B cell (primary cell): ENCODE measurements around the gene GADL1. TPM values are rescaled to one million over a fixed set of nuclear protein-coding genes. Genes with fewer than 3 reads are reported as not detected.

ENCODE experiments used
- ATAC-seq: fragments of 200-7000 bp; cut with Tn5 transposase; one replicate; pipeline ENCODE4 v1.10.0; 2021; ENCODE audit warnings: low read depth, mild to moderate bottlenecking, moderate number of reproducible peaks, moderate library complexity
- CTCF ChIA-PET: fragments of 350-600 bp; sonication (Branson Sonifier 250); formaldehyde crosslinking; loops from one replicate; lab custom pipeline; 2021; ENCODE audit warnings: antibody characterized with exemption, inconsistent platforms; lab: Charles Lee
- POLR2A ChIA-PET: fragments of 350-600 bp; sonication (Branson Sonifier 250); formaldehyde crosslinking; loops from one replicate; lab custom pipeline; 2021; ENCODE audit warnings: antibody characterized with exemption; lab: Charles Lee
- DNase-seq: peaks from one replicate; pipeline ENCODE4 v3.0.0; 2013
- H2AFZ ChIP-seq: 2 replicates; pipeline ENCODE4 v1.6.1; 2012; ENCODE audit warnings: mild to moderate bottlenecking, low read depth, low read length; ENCODE audit not compliant: insufficient read depth, poor library complexity, severe bottlenecking
- H3K27ac ChIP-seq, 2 donors: 1 replicate in 1 of 2; 2 replicates in 1 of 2; pipeline ENCODE4 v1.5.1; 2012 to 2013; ENCODE audit warnings: low read length in 2 of 2, mild to moderate bottlenecking in 2 of 2, moderate library complexity in 1 of 2
- H3K27me3 ChIP-seq, 4 experiments: fragments of 200-600 bp in 1 of 4; sonication (generic) in 1 of 4; replicated peaks in 1 of 4; 1 replicate in 2 of 4; 2 replicates in 2 of 4; pipeline versions ENCODE4 v1.6.1 to v1.7.0; 2013 to 2016; ENCODE audit warnings: low read length in 3 of 4, mild to moderate bottlenecking in 2 of 4, mixed read lengths in 1 of 4, moderate library complexity in 1 of 4; ENCODE audit not compliant: insufficient read depth in 4 of 4, control insufficient read depth in 3 of 4; ENCODE audit errors: control extremely low read depth in 1 of 4
- H3K36me3 ChIP-seq, 2 experiments: replicated peaks in 1 of 2; 1 replicate in 1 of 2; 2 replicates in 1 of 2; pipeline versions ENCODE4 v1.6.1 to v1.7.1; 2013; ENCODE audit warnings: low read length in 1 of 2; ENCODE audit not compliant: insufficient read depth in 2 of 2, control insufficient read depth in 1 of 2; ENCODE audit errors: control extremely low read depth in 1 of 2, extremely low read depth in 1 of 2
- H3K4me1 ChIP-seq, 2 donors: fragments of 200-600 bp in 1 of 2; sonication (generic) in 1 of 2; 1 replicate in 1 of 2; 2 replicates in 1 of 2; pipeline versions ENCODE4 v1.5.1 to v1.6.1; 2013 to 2017; ENCODE audit warnings: low read length in 2 of 2; ENCODE audit not compliant: control insufficient read depth in 2 of 2, insufficient read depth in 2 of 2
- H3K4me2 ChIP-seq: replicated peaks from 2 replicates; pipeline ENCODE3; 2012; ENCODE audit warnings: mild to moderate bottlenecking, low read depth, low read length; ENCODE audit not compliant: poor library complexity, severe bottlenecking
- H3K4me3 ChIP-seq, 5 experiments: fragments of 200-600 bp in 1 of 5; sonication (generic) in 1 of 5; 1 replicate in 3 of 5; 2 replicates in 2 of 5; pipeline versions ENCODE4 v1.5.1 to v1.7.0; 2011 to 2016; ENCODE audit warnings: low read length in 4 of 5, mild to moderate bottlenecking in 4 of 5, low read depth in 2 of 5, control low read depth in 1 of 5, moderate library complexity in 1 of 5; ENCODE audit not compliant: insufficient read depth in 1 of 5; ENCODE audit errors: control extremely low read depth in 1 of 5, extremely low read depth in 1 of 5
- H3K79me2 ChIP-seq: fragments of 200-600 bp; sonication (generic); one replicate; pipeline ENCODE4 v1.6.0; 2016; ENCODE audit warnings: low read length; ENCODE audit not compliant: control insufficient read depth, insufficient read depth
- H3K9ac ChIP-seq: fragments of 200-600 bp; sonication (generic); 2 replicates; pipeline ENCODE4 v1.6.1; 2017; ENCODE audit warnings: mild to moderate bottlenecking, low read length, moderate library complexity
- H3K9me3 ChIP-seq, 3 donors: one replicate each; pipeline versions ENCODE4 v1.6.1 to v1.7.1; 2013; ENCODE audit warnings: low read length in 2 of 3; ENCODE audit not compliant: control insufficient read depth in 2 of 3, insufficient read depth in 1 of 3; ENCODE audit errors: control extremely low read depth in 1 of 3
- H4K20me1 ChIP-seq: 2 replicates; pipeline ENCODE4 v1.6.0; 2012; ENCODE audit warnings: mild to moderate bottlenecking, low read length; ENCODE audit not compliant: insufficient read depth, control insufficient read depth, poor library complexity, severe bottlenecking
- H3K27ac Mint-ChIP-seq: one replicate; pipeline ENCODE4 v1.8.0; 2021; ENCODE audit warnings: mixed read lengths
- H3K27me3 Mint-ChIP-seq: one replicate; pipeline ENCODE4 v1.8.0; 2021; ENCODE audit warnings: mixed read lengths
- H3K4me1 Mint-ChIP-seq: one replicate; pipeline ENCODE4 v1.8.0; 2021; ENCODE audit warnings: mixed read lengths
- H3K4me3 Mint-ChIP-seq: one replicate; pipeline ENCODE4 v1.8.0; 2021; ENCODE audit warnings: mixed read lengths
- H3K9me3 Mint-ChIP-seq: one replicate; pipeline ENCODE4 v1.8.0; 2022; ENCODE audit warnings: mixed read lengths; ENCODE audit not compliant: insufficient read depth
- CTCF ChIP-seq: fragments of 200-600 bp; IDR thresholded peaks from one replicate; pipeline ENCODE4 v1.8.0; 2022; ENCODE audit warnings: antibody characterized with exemption, mild to moderate bottlenecking
- EZH2 ChIP-seq: IDR thresholded peaks from 2 replicates; pipeline ENCODE4 v1.6.1; 2012; ENCODE audit warnings: borderline replicate concordance, low read depth, mild to moderate bottlenecking, moderate library complexity, low read length; ENCODE audit not compliant: insufficient read depth, poor library complexity, severe bottlenecking
- WGBS: methylation state at CpG from one replicate; pipeline ENCODE4 v1.1.5; 2013; ENCODE audit warnings: missing lambda C conversion rate; ENCODE audit not compliant: insufficient coverage; 5-methylcytosine and 5-hydroxymethylcytosine counted together
- intact Hi-C: fragments of 100-400 bp; cut with micrococcal nuclease; formaldehyde crosslinking; loops from one replicate; pipeline ENCODE4 v1.10.0; 2022
- polyA plus RNA-seq: library from polyadenylated mRNA; depleted of rRNA; stranded (reverse); fragments of >200 nt; gene quantifications from 2 replicates; pipeline ENCODE4 v1.2.3, GENCODE V29; 2012
- total RNA-seq, 2 donors: library from RNA; stranded (reverse); fragments of 120-200 nt in 1 of 2; gene quantifications; 1 replicate in 1 of 2; 2 replicates in 1 of 2; pipeline versions ENCODE4 v1.2.3 to v1.2.4, GENCODE V29; 2013 to 2022

The GADL1 gene
- total and polyA plus RNA-seq, 2 donors (not counting 1 experiment from before 2014, with no cell fraction given) = not detected

DNA sequence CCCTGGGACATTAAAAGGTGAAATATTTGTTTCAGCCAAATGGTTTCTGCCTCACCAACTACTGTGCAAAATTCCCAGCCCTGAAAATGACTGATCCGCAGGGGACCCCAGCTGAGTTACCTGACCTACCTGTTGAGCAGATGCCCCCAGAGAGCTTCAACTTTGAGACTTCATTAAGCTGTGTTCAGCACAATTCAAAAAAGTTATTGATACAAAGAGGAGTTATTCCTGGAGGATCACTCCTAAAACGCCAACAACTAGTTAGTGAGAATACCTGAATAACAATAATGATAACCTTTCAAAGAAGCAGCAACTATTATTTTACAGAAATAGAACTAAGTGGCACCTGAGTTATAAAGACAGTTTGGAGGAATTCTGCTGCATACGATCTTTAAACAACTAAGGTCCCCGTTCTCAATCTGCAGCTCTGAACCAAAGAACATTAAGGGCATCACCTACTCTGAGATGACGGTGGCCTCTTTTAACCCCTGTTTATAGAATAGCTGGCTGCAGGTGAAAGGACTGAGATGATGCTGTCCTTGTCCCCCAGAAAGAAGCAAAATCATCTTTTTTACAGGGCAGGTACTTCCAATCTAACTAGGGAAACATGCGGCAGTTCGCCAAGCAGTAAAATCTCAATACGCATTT lies 659 bp downstream of the GADL1 start:
- DNase-seq (no peak), ATAC-seq (no peak)
- intact Hi-C loops = no loop called here
- Mint-ChIP-seq H3K4me3 (peak overlapping the region; percentile 36), H3K27ac (no peak overlapping the region), H3K27me3 (peaks cover 35% of the 10 kb centered on the region), H3K9me3 (no peaks in the 10 kb centered on the region), H3K4me1 (peaks cover 12% of the 10 kb centered on the region)
- CTCF ChIA-PET = no interaction called here
- peaks cover 5 to 8% of the 10 kb centered on the region in 2 donors for H3K4me1 ChIP-seq
- peaks cover 0 to 4% (median 0%) of the 10 kb centered on the region in 3 donors for H3K9me3 ChIP-seq
- H3K27ac ChIP-seq = no peak overlapping the region
- H3K9ac ChIP-seq = no peak overlapping the region
- 60% methylated on average over 2 of the region's 8 CpGs for WGBS
- H4K20me1 ChIP-seq = no peaks in the 10 kb centered on the region
- H3K4me3 ChIP-seq = no peak overlapping the region
- no peak for TF ChIP-seq EZH2
- no peak for TF ChIP-seq CTCF
- peak overlapping the region; percentile 67 for H3K4me2 ChIP-seq
- no peaks in the 10 kb centered on the region for H3K79me2 ChIP-seq
- H3K27me3 ChIP-seq = peaks cover 0 to 22% (median 9%) of the 10 kb centered on the region in 4 experiments
- POLR2A ChIA-PET = no interaction called here
- H2AFZ ChIP-seq = peak overlapping the region; percentile 54
- H3K36me3 ChIP-seq = no peaks in the 10 kb centered on the region

DNA sequence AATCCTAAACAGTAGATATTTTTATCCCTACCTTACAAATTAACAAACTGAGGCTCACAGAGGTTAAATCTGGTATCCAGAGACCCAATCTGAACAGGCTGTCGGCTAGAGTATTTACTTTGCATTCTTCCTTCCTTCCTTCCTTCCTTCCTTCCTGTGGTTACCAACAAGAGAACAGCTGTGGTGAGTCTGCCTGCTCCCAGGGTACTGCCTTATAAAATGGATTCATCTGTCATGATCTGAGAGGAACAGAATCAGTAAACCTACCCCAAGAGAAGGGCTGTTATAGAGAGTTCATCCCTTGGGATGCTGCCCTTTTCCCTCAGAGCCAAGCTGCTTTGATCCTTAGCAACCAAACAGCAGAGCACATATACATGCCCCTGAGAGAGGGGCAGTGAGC lies 3.6 kb downstream of the GADL1 start:
- H3K9me3 ChIP-seq = peaks cover 0 to 4% (median 0%) of the 10 kb centered on the region in 3 donors
- WGBS = 0% methylated on average over 1 of the region's 1 CpG
- no peaks in the 10 kb centered on the region for H3K9me3 Mint-ChIP-seq
- H3K36me3 ChIP-seq = no peaks in the 10 kb centered on the region
- H3K27me3 ChIP-seq = peaks cover 0 to 17% (median 8%) of the 10 kb centered on the region in 4 experiments
- peaks cover 5 to 8% of the 10 kb centered on the region in 2 donors for H3K4me1 ChIP-seq
- no peak for DNase-seq
- H3K4me3 Mint-ChIP-seq = no peak overlapping the region
- H2AFZ ChIP-seq = no peak overlapping the region
- H3K4me1 Mint-ChIP-seq = peaks cover 12% of the 10 kb centered on the region
- H3K79me2 ChIP-seq = no peaks in the 10 kb centered on the region
- H3K27ac Mint-ChIP-seq = no peak overlapping the region
- H3K4me2 ChIP-seq = no peak overlapping the region
- no peaks in the 10 kb centered on the region for H4K20me1 ChIP-seq
- H3K27me3 Mint-ChIP-seq = peaks cover 46% of the 10 kb centered on the region
- ChIA-PET CTCF (no interaction called here), POLR2A (no interaction called here)
- no peak overlapping the region for H3K9ac ChIP-seq
- TF ChIP-seq CTCF = no peak
- TF ChIP-seq EZH2 = no peak
- H3K4me3 ChIP-seq = no peak overlapping the region
- intact Hi-C loops = no loop called here
- H3K27ac ChIP-seq = no peak overlapping the region
- no peak for ATAC-seq
